T-helper 1 cell treated with Interleukin-12 subunit alpha and Interleukin-12 subunit beta and Interleukin-4 antibody, amounts not matched to agents 30 ng/mL and 1 ng/mL, for 36 hours (primary cell): ENCODE data around the gene SEC24C. TPM values are rescaled to one million over a fixed set of nuclear protein-coding genes. Genes with fewer than 3 reads are reported as not detected.

Source experiments
- intact Hi-C: fragments of 100-400 bp; cut with micrococcal nuclease; formaldehyde crosslinking; loops from one replicate; pipeline ENCODE4 v1.15.1; 2024
- total RNA-seq: library from RNA; stranded (reverse); gene quantifications from 2 replicates; pipeline ENCODE4 v1.2.3, GENCODE V29; 2022

Gene SEC24C
- total RNA-seq, 1 donor from 2014 or later: 135 TPM

DNA sequence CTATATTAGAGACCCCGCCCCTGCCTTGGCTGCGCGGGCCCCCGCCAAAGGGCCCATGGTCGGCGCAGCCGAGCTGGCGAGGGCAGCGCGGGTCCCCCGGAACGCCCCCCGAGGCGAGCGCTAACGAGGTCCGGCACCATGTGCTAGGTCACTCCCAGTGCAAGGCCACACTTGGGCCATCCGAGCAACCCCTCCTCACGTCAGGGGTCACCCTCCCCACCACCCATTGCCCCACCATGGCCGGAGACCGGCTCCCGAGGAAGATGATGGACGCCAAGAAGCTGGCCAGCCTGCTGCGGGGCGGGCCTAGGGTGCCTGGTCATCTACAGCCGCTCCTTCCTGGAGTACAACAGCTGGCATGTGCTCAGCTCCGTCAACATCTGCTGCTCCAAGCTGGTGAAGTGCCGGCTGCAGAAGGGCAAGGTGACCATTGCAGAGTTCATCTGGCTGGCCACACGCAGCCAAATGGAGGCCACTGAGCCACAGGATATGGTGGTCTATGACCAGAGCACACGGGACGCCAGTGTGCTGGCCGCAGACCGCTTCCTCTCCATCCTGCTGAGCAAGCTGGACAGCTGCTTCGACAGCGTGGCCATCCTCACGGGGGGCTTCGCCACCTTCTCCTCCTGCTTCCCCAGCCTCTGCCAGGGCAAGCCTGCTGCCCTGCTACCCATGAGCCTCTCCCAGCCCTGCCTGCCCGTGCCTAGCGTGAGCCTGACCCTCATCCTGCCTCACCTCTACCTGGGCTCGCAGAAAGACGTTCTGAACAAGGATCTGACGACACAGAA, 12.4 kb upstream of the SEC24C start:
- intact Hi-C loops: loop anchor here (2.0 kb wide), 1 partner anchor 317 kb away; the partner anchor contains the start of gene ANXA7

DNA sequence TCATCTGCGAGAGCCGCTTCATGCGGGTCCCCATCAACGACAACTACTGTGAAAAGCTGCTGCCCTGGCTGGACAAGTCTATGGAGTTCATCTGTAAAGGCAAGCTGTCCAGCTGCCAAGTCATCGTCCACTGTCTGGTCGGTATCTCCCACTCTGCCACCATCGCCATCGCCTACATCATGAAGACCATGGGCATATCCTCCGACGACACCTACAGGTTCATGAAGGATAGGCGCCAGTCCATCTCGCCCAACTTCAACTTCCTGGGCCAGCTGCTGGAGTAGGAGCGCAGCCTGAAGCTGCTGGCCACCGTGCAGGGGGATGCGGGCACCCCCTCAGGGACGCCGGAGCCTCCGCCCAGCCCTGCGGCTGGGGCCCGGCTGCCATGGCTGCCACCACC, 11.7 kb upstream of the SEC24C start:
- intact Hi-C loops: no loop called here

- intact Hi-C loops: no loop called here
Observed at GRCh38 chr10:73732931-73733623, 11.1 kb upstream of the SEC24C start.

DNA sequence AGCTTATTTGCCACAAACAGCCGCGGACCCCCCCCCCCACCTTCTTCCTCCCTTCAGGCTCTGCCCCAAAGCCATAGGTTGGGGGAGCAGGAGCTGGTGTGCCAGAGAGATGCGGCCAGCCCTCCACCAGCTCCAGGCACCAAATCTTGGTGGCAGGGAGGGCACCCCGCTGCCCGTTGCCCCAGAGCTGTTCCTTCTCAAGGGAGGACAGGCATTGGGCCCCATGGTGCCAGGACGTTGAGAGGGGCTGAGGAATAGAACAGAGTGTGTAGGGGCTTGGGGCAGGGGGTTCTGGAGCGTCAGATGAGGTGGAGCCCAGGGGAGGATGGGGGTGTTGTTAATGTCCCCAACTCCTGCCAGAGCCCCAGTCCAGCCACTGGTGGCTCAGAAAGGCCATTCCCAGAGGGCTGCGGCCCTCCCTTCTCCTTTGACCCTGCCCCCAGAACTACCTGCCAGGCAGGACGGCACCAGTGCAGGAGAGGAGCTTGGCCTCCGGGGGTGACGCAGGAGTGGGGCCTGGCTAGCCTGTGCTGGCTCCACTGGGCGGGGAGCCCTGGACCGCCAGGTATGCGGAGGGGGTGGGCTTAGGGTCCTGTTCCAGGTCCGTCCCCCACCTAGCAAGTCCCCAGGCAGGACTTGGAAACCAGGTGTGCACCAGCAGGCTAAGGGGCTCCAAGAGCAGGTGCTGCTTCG, 10.0 kb upstream of the SEC24C start:
- intact Hi-C loops: no loop called here

DNA sequence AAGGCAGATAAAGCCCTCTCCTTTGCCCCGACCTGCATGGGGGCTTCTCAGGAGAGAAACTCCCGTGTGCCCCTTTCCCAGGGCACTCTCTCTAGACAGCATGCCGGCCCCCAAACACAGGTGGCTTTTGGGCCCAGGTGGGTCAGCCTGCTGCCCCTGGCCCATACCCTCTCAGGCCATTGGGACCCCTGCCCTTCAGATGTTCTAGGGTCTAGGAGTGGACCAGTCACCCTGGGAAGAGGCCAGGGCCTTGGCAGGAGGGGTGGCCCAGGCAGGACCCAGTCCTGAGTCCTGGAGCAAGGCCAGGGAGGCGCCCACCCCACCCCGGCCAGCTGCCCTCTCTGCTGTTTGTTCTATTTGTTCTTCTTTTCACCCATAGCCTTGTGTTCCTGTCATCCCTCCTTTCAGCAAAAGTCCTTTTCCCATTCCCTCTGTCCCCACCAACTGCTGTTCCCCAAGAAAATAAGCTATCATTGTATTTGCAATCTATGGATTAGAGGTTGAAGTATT, 9.3 kb upstream of the SEC24C start:
- intact Hi-C loops: no loop called here

GRCh38 chr10:73740501-73741254, 3.5 kb upstream of the SEC24C start:
- intact Hi-C loops: loop anchor here (5.0 to 10.0 kb wide), 4 partner anchors 257 to 1372 kb away; partner anchors contain the start of genes ECD, FAM149B1, P4HA1 and SAMD8

- intact Hi-C loops: loop anchor here (5.0 to 10.0 kb wide), 4 partner anchors 255 to 1370 kb away; partner anchors contain the start of genes ECD, FAM149B1, P4HA1 and SAMD8
Observed at GRCh38 chr10:73742454-73742734, 1.8 kb upstream of the SEC24C start.

DNA sequence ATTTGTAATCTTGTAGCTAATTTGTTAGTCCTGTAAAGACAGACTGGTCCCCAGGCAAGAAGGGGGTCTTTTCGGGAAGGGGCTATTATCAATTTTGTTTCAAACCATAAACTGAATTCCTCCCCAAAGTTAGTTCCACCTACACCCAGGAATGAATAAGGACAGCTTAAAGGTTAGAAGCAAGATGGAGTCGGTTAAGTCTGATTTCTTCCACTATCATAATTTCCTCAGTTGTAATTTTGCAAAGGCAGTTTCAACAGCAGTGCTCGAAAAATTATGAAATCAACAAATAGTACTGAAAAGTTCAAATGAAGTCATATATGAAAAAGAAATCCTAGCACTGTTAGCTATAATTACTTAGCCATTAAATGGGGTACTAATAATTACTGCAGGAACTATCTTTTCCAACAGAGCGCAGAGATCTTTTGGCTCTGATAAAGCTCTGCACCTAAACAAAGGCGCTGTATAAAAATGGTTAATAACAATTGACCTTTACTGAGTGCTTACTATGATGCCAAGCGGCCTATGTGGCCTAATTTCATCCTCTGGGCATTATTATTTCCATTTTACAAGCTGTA, 756 bp upstream of the SEC24C start:
- intact Hi-C loops: loop anchor here (5.0 to 10.0 kb wide), 4 partner anchors 254 to 1369 kb away; partner anchors contain the start of genes ECD, FAM149B1, P4HA1 and SAMD8

- intact Hi-C loops: loop anchor here (1.0 to 10.0 kb wide), 15 partner anchors 14 to 1368 kb away; partner anchors contain the start of genes ADK, AP3M1, CFAP70 and DNAJC9
Observed at GRCh38 chr10:73744664-73744975, 448 bp downstream of the SEC24C start.

- intact Hi-C loops: loop anchor here (10.0 kb wide), 1 partner anchor 582 kb away; the partner anchor contains the start of genes ECD and FAM149B1
Observed at GRCh38 chr10:73746721-73747120, 2.5 kb downstream of the SEC24C start.

GRCh38 chr10:73750819-73751218, 6.6 kb downstream of the SEC24C start:
- intact Hi-C loops: no loop called here

GRCh38 chr10:73756183-73756582, 12.0 kb downstream of the SEC24C start:
- intact Hi-C loops: no loop called here

DNA sequence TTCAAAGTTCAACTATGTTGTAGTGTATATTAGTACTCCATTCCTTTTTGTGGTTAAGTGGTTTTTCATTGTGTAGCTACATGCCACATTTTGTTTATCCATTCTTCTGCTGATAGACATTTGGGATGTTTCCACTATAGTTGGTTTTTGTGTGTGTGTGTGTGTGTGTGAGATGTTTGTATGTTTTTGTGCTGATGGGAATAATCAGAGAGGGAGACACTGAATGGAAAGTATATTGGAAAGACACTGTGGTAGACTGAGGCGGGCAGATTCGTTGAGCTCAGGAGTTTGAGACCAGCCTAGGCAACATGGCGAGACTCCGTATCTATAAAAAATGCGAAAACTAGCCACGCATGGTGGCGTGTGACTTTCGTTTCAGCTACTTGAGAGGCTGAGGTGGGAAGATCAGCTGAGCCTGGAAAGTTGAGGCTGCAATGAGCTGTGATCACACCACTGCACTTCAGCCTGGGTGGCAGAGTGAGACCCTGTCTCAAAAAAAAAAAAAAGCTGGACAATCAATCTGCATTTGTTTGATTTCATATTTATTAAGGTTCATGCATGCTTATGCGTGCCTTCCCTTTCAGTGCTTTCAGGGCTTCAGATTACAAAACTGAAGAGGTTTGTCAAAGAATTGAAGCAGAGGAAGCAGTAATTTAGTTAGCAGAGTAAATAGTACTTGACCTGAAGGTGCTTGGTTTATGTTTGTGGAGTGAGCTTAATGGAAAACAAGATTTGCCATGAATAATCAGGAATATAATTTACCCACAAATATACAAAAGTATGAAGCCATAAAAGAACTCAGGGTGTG, 14.7 kb downstream of the SEC24C start:
- intact Hi-C loops: loop anchor here (1.0 to 2.0 kb wide), 2 partner anchors 10 to 14 kb away; partner anchors contain the start of gene SEC24C

DNA sequence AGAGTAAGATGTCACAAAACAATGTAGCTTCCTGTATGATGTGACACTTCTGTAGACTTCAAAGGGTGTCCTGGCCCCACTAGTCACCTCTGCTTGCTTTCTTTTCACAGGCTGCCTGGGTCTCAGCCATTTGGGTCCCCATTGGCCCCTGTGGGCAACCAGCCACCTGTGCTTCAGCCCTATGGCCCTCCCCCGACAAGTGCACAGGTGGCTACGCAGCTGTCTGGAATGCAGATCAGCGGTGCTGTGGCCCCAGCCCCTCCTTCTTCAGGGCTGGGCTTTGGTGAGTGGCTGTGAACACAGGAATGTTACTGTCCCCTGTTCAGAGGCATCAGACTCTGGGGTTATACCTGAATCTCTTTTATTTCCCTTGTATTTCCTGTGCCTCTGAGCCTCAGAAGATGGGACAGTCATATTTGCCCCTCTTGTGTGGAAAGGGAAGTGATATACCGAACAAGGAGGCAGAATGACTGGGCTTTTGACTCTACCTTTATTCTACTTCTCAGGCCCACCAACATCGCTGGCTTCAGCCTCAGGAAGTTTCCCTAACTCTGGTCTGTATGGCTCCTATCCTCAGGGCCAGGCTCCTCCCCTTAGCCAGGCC, 15.4 kb downstream of the SEC24C start:
- intact Hi-C loops: loop anchor here (1.0 to 2.0 kb wide), 2 partner anchors 10 to 15 kb away; partner anchors contain the start of gene SEC24C

- intact Hi-C loops: no loop called here
Observed at GRCh38 chr10:73761781-73762180, 17.6 kb downstream of the SEC24C start.

DNA sequence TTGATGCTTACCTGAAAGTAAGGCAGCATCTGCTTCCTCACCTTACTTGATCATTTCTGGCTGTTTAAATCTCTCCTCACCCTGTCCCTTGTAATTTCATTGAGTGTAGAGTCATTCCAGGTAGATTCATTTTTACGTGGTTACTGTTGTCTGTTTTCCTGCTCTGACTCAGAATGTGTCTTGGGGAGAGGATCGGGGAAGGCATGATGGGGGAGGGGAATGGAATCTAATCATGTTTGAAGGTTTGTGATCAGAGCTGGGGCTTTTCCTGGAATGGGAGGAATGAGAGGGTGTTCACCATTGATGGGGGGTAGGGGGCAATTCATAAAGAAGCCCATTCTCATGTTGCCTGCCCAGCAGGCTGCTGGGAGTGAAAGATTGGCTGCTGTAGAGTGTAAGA, 18.7 kb downstream of the SEC24C start:
- intact Hi-C loops: no loop called here

GRCh38 chr10:73763343-73763742, 19.2 kb downstream of the SEC24C start:
- intact Hi-C loops: no loop called here

DNA sequence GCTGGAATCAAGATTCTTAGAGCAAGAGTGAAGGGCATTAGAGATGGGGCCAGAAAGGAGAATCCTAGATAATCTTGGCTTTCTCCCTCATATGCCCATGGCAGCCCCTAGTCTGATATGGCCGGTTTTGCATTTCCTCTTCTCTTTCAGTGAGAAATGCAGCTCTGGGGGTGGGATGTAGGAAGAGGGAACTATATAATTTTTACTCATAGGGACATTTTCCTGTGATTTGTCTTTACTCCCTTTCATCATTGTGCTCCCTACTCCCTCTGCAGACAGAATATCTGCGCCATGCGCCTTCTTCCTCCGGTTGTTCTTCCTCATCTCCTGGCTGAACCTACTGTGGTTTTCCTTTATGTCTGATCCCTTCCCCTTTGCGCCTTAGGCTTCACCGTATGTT, 20.9 kb downstream of the SEC24C start:
- intact Hi-C loops: no loop called here

- intact Hi-C loops: loop anchor here (1.0 kb wide), 1 partner anchor 10 kb away; no protein-coding TSS in a partner anchor
Observed at GRCh38 chr10:73768881-73769280, 24.7 kb downstream of the SEC24C start.
